VCaP (cell line): ENCODE measurements around the gene NAPA.

Experiments
- H3K27ac ChIP-seq: fragments of 450-650 bp; 2 replicates; pipeline ENCODE4 v1.5.1; 2017
- CTCF ChIP-seq: fragments of 450-650 bp; conservative IDR thresholded peaks from 2 replicates; pipeline ENCODE4 v1.5.1; 2017; ENCODE audit warnings: mild to moderate bottlenecking, moderate library complexity

NAPA gene

GRCh38 chr19:47446534-47447469 lies 68.1 kb downstream of the NAPA start:
- TF ChIP-seq CTCF = no peak
- H3K27ac ChIP-seq = peak overlapping the region; percentile 49

- TF ChIP-seq CTCF = no peak
- peak overlapping the region; percentile 49; the same call in 1 of the 2 replicates for H3K27ac ChIP-seq
Observed at GRCh38 chr19:47445937-47446402, 68.9 kb downstream of the NAPA start.

GRCh38 chr19:47445527-47445926 lies 69.3 kb downstream of the NAPA start:
- no peak for TF ChIP-seq CTCF
- H3K27ac ChIP-seq = peak overlapping the region; percentile 49; the same call in 1 of the 2 replicates

- no peak for TF ChIP-seq CTCF
Observed at GRCh38 chr19:47444388-47444821, 70.5 kb downstream of the NAPA start.

GRCh38 chr19:47443331-47443730 lies 71.5 kb downstream of the NAPA start:
- TF ChIP-seq CTCF = no peak
- H3K27ac ChIP-seq = no peak overlapping the region

More at GRCh38 chr19:47444388-47444821, 70.5 kb downstream of the NAPA start:
- no peak overlapping the region for H3K27ac ChIP-seq

- no peak overlapping the region for H3K27ac ChIP-seq
- TF ChIP-seq CTCF = no peak
Observed at GRCh38 chr19:47438793-47439220, 76.1 kb downstream of the NAPA start.
